CD4-positive, alpha-beta T cell treated with Interleukin-1 beta for 1 hour (primary cell): ENCODE results near the gene CFAP57.
A peak's percentile ranks its signal among the peaks of the same experiment; 100 is the strongest.
"Not testable (repeated sequence)": the region's sequence is repeated elsewhere in the genome, so short reads cannot be mapped to it uniquely, and the experiment has no call there.

Experiments
- DNase-seq, 2 donors: peaks; one replicate each; pipeline ENCODE4 v3.0.0-alpha.2; 2020 to 2022

Gene CFAP57

DNA sequence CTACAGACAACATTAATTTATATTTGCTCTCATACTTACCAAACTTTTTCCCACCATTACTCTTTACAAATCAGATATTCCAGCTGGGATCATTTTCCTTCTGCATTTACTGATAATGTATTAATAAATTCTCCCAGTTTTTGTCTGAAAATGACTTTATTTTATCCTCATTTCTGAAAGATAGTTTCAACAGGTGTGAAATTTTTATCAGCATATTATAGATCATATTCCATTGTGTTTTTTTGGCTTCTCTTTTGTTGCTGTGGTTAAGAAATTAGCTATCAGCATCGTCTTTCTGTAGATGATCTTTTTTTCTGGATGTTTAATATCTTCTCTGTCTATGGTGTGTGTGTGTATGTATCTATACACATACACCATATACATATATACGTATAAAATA is 2.7 kb downstream of the CFAP57 start:
- no peak for DNase-seq

GRCh38 chr1:43177691-43178090 is 5.6 kb downstream of the CFAP57 start:
- no peak for DNase-seq

DNA sequence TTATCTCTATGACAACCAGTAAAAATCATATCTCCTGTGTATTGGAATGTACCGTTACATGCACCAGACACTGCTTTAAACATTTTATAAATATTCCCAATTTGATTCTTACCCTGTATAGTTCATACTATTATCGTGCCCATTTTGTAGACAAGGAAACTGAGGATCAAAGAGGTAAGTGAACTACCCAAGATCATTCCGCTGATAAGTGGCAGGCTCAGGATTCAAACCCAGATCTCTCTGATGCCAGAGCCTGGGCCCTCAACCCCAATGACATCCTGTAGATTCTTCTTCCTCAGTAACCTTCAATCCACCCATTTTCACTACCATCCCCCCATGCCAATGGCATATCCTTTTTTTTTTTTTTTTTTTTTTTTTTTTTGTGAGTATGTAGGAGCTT is 12.3 kb downstream of the CFAP57 start:
- DNase-seq: no peak

- no peak for DNase-seq
Observed at GRCh38 chr1:43184995-43185394, 12.9 kb downstream of the CFAP57 start.

- DNase-seq: no peak
Observed at GRCh38 chr1:43188106-43188505, 16.0 kb downstream of the CFAP57 start.

DNA sequence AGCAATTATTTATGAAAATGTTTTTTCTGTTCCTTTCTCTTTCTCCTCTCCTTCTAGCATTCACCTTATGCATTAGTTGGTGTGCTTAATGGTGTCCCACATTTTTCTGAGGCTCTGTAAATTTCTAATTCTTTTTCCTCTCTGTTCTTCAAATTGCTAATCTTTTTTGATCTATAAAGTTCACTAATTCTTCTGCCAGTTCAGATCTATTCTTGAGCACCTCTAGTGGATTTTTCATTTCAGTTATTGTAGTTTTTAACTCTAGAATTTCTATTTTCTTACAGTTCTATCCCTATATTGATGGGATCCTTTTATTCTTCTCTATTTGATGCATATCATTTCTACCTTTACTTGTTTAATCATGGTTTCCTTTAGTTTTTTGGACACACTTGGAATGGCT is 22.4 kb downstream of the CFAP57 start:
- DNase-seq: no peak

- DNase-seq: no peak
Observed at GRCh38 chr1:43197343-43198127, 25.4 kb downstream of the CFAP57 start.

GRCh38 chr1:43199093-43199726 is 27.1 kb downstream of the CFAP57 start:
- DNase-seq: no peak

DNA sequence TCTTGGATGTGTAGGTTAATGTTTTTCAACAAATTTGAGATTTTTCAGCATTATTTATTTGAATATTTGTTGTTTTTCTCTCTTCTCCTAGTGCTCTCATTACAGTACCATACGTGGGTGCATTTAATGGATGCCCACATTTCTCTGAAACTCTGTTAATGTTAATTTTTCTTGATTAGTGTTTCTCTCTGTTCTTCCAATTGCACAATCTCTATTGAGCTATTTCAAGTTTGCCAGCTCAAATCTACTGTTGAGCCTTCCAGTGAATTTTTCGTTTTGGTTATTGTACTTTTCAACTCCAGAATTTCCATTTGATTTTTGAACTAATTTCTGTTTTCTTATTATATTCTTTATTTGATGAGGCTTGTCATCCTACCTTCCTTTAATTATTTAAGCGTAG is 31.7 kb downstream of the CFAP57 start:
- no peak for DNase-seq

DNA sequence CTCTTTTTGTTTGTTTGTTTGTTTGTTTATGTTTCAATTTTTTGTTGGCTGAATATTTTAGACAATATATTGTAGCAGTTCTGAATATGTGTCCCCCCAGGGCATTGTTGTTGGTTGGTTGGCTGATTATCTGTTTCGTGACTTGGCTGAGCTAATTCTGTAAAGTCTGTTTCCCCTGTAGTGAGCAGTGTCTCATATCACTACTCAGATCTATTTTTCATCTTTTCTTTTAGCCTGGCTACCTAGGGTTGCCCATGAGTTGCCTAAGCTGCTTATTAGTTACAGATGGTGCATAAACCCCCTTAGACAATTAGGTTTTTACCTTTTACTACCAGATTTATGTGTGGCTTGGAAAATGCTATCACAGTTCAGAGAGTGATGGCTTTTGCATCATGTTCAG is 32.3 kb downstream of the CFAP57 start:
- no peak for DNase-seq

DNA sequence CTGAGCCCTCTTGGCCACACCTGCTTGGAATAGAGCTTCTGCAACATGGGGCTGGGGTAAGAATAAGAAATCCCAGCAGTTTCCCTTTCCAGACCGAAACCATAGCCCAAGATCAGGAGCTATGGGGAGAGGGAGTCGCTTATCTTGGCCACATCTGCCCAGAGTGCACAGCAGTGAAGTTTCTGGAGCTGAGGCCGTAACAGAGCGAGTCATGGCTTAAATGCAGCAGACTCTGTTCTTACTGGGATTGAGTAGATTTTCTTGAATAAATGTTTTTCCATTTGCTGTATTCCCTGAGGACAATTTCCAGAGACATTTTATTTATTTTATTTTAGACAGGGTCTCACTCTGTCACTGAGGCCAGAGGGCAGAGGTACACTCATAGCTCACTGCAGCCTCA is 33.5 kb downstream of the CFAP57 start:
- no peak for DNase-seq

GRCh38 chr1:43206600-43207228 is 34.6 kb downstream of the CFAP57 start:
- no peak for DNase-seq

- no peak for DNase-seq
Observed at GRCh38 chr1:43207229-43207853, 35.2 kb downstream of the CFAP57 start.

GRCh38 chr1:43208277-43208676 is 36.1 kb downstream of the CFAP57 start:
- not testable (repeated sequence) for DNase-seq

GRCh38 chr1:43214501-43215444 is 42.6 kb downstream of the CFAP57 start:
- no peak for DNase-seq

GRCh38 chr1:43217747-43218146 is 45.6 kb downstream of the CFAP57 start:
- no peak for DNase-seq

DNA sequence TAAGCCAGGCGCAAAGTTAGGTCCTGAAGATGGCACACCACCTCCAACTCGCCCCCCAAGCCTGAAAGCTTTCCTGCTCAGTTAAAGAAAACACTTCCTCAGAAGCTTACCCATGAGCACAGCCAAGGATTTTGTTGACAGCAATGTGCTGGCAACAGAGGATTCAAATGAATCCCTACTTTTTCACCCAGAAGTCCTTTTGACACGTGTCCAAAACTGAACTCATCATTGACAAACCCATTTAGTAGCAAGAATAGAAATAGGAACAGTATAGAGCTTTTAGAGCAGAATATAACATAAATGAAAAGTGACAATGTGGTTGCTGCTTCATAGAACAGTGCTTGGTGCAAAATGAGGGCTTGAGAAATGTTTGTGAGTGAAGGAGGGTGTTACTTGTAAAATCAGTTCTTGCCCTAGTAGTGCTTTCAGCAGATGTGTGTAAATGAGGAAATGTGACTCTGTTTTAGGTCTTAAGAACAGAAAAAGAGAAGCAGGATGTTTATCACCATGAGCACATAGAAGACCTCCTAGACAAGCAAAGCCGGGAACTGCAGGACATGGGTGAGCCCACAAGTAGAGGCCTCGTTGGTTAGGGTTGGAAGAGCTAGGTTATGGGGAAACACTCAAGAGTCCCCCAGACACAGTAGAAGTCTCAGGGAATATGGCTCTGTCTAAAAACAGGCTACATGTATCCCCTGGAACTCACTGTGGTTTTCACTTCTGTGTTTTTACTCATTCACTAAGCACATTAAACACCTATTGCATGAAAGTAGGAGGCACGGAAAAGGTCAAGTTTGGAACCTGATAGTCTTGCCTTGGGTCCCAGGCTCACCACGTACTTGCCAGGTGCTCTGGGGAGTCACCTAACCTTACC is 49.0 kb downstream of the CFAP57 start:
- DNase-seq: no peak

DNA sequence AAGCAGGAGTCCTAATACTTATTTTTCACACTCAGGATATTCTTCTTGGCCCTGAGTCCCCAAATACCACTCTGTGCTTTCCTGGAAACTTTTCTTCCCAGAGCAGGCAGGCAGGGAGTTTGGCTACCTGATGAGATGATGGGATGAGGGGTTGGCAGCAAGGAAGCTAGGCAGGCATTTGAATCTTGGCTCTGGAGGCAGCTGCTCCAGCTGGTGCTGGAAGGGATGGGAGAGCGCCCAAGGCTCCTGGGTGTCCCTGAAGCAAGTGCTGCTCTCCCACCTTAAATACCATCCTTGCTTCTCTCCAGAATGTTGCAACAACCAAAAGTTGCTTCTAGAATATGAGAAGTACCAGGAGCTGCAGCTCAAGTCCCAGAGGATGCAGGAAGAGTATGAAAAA is 49.7 kb downstream of the CFAP57 start:
- no peak for DNase-seq

DNA sequence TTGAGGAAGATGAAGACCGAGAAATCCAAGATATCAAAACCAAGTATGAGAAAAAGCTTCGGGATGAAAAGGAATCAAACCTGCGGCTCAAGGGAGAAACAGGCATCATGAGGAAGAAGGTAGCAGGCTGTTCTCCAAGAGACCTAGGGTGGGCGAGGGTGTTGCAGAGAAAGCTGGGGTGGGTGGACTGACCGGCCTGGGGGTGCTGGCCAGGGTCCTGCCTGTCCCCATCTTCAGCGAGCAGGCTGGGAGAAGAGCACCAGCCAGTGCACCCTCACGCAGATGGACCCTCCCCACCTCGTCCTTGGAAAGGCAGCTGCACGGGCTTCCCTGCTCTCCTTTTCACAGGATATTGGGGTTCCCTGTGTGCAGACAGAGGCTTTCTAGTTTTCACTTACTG is 50.7 kb downstream of the CFAP57 start:
- no peak for DNase-seq

- no peak for DNase-seq
Observed at GRCh38 chr1:43225168-43225567, 53.0 kb downstream of the CFAP57 start.

DNA sequence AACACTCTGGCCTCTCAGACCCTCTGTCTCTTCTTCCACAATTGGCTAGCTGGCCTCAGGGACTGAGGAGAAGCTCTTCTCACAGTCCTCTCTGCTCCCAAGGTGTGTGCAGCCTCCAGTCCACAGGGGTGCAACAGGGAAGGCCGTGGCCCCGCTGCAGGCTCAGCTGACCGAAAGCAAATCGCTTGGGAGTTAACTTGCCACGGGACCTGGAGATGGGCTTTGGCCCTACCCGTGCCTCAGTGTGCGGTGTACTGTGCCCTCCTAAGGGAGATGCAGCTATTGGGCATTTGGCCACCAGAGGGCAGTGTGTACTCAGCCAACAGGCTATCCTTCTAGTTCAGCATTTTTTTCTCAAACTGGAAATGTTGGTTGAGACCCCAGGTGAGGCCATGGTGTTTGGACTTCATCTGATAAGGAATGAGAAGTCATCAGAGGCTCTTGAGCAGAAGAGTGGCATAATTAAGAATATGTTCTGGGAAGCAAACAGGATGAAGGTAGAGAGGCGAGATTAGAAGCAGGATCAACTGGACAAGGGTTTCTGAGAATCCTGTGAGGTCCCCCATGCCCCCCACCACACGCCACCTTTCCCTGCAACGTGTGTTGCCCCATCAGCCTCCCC is 55.1 kb downstream of the CFAP57 start:
- peak; percentile 76 for DNase-seq
